ENCODE results near the gene AKAP9.

AKAP9 gene

GRCh38 chr7:91915401-91916050 lies 25.1 kb upstream of the AKAP9 start:
- no peak for TF ChIP-seq CTCF (IDR thresholded peaks at IDR 0.05; ENCODE audit: low read depth, low read length)
- no peaks in the 10 kb centered on the region for H3K36me3 ChIP-seq
- H3K27me3 ChIP-seq (ENCODE audit: insufficient read depth, low read depth, severe bottlenecking): no peaks in the 10 kb centered on the region
- H3K4me3 ChIP-seq (ENCODE audit: low read depth, low read length): no peak overlapping the region
- DNase-seq: no peak
- H3K27ac ChIP-seq: no peak overlapping the region
- H3K9me3 ChIP-seq (ENCODE audit: severe bottlenecking): no peaks in the 10 kb centered on the region

- H3K9me3 ChIP-seq (ENCODE audit: severe bottlenecking): no peaks in the 10 kb centered on the region
- no peak overlapping the region for H3K4me3 ChIP-seq (ENCODE audit: low read depth, low read length)
- H3K36me3 ChIP-seq: no peaks in the 10 kb centered on the region
- no peaks in the 10 kb centered on the region for H3K27me3 ChIP-seq (ENCODE audit: insufficient read depth, low read depth, severe bottlenecking)
- no peak overlapping the region for H3K27ac ChIP-seq
- no peak for TF ChIP-seq CTCF (IDR thresholded peaks at IDR 0.05; ENCODE audit: low read depth, low read length)
- no peak for DNase-seq
These were observed 24.6 kb upstream of the AKAP9 start for GRCh38 chr7:91916051-91916440.

DNA sequence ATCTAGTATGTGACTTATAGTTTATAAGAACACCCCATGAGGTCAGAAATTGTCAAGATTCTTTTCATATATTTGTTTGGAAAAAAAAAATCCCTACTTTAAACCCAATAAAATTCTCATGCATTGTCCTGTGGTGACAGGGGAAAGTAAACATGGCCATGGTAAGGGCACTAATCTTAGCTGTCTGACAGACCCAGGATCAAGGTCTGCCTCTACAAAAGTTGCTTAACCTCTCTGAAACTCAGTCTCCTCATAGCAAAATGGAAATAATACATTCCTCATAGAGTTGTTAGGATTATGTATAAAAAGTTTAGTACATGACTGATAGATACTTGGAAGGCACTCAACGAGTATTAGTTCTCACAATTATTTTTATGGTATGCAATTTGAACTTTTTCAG lies 22.3 kb upstream of the AKAP9 start:
- TF ChIP-seq CTCF (IDR thresholded peaks at IDR 0.05; ENCODE audit: low read depth, low read length): no peak
- no peak for DNase-seq
- Histone ChIP-seq H3K36me3 (no peaks in the 10 kb centered on the region), H3K27ac (no peak overlapping the region), H3K9me3 (ENCODE audit: severe bottlenecking) (no peaks in the 10 kb centered on the region), H3K4me3 (ENCODE audit: low read depth, low read length) (no peak overlapping the region), H3K27me3 (ENCODE audit: insufficient read depth, low read depth, severe bottlenecking) (no peaks in the 10 kb centered on the region)

DNA sequence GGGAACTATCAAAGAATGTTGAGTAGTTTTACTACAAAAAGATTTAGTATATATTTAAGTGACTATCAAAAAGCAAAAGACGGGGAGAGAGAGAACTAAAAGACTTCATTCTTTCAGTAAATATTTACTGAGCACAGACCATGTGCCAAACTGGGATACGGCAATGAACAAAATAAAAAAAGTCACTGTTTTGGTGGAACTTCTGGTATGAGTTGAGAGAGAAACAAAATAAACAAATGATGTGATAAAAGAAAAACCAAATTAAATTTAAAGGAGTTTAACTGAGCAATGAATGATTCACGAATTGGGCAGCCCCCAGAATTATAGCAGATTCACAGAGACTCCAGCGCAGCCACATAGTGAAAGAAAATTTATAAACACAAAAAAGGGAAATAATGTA lies 17.8 kb upstream of the AKAP9 start:
- Histone ChIP-seq H3K27me3 (ENCODE audit: insufficient read depth, low read depth, severe bottlenecking) (no peaks in the 10 kb centered on the region), H3K4me3 (ENCODE audit: low read depth, low read length) (no peak overlapping the region), H3K27ac (no peak overlapping the region), H3K36me3 (no peaks in the 10 kb centered on the region), H3K9me3 (ENCODE audit: severe bottlenecking) (no peaks in the 10 kb centered on the region)
- no peak for DNase-seq
- no peak for TF ChIP-seq CTCF (IDR thresholded peaks at IDR 0.05; ENCODE audit: low read depth, low read length)

GRCh38 chr7:91927912-91928311 lies 12.8 kb upstream of the AKAP9 start:
- no peaks in the 10 kb centered on the region for H3K36me3 ChIP-seq
- no peak overlapping the region for H3K27ac ChIP-seq
- no peaks in the 10 kb centered on the region for H3K9me3 ChIP-seq (ENCODE audit: severe bottlenecking)
- DNase-seq: no peak
- H3K27me3 ChIP-seq (ENCODE audit: insufficient read depth, low read depth, severe bottlenecking): no peaks in the 10 kb centered on the region
- no peak for TF ChIP-seq CTCF (IDR thresholded peaks at IDR 0.05; ENCODE audit: low read depth, low read length)
- H3K4me3 ChIP-seq (ENCODE audit: low read depth, low read length): no peak overlapping the region

DNA sequence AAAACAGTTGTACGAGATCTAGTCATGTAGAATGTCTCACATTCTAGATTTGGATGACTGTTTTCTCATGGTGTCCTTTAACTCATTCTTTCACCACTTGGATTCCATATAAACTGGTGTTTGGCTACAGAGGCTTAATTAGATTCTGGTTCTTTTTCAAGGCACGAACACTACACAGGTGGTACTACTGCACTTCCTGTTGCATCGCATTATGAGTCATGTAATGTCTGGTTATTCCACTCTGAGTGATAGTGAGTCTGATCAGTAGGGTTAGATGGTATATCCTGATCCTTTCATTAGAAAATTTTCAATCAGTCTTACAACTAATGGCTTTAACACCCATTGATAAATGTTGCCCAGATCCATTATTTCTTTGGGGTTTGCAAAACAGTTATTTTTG lies 11.2 kb upstream of the AKAP9 start:
- Histone ChIP-seq H3K9me3 (ENCODE audit: severe bottlenecking) (no peaks in the 10 kb centered on the region), H3K27ac (no peak overlapping the region), H3K4me3 (ENCODE audit: low read depth, low read length) (no peak overlapping the region), H3K27me3 (ENCODE audit: insufficient read depth, low read depth, severe bottlenecking) (no peaks in the 10 kb centered on the region), H3K36me3 (no peaks in the 10 kb centered on the region)
- TF ChIP-seq CTCF (IDR thresholded peaks at IDR 0.05; ENCODE audit: low read depth, low read length): no peak
- DNase-seq: no peak

Measured in WERI-Rb-1 (cell line).